GM12878 (cell line): Measurements from ENCODE around the gene BCORL1. TPM values are rescaled to one million over a fixed set of nuclear protein-coding genes. Genes with fewer than 3 reads are reported as not detected.

ENCODE experiments used
- ATF7 ChIP-seq: fragments of 450-650 bp; IDR thresholded peaks from 2 replicates; pipeline ENCODE4 v1.6.1; 2016; ENCODE audit warnings: low read depth, mild to moderate bottlenecking
- BCLAF1 ChIP-seq: fragments of 450-650 bp; IDR thresholded peaks from 2 replicates; pipeline ENCODE4 v1.6.1; 2017; ENCODE audit warnings: antibody characterized with exemption, mild to moderate bottlenecking, moderate library complexity
- CTCF ChIP-seq, 3 experiments: IDR thresholded peaks in 2 of 3; conservative IDR thresholded peaks in 1 of 3; 2 replicates each; pipeline ENCODE4 v1.5.1; 2011; ENCODE audit warnings: low read depth in 3 of 3, low read length in 3 of 3, mild to moderate bottlenecking in 3 of 3, control low read depth in 2 of 3, moderate library complexity in 2 of 3, inconsistent platforms in 1 of 3, mixed read lengths in 1 of 3; ENCODE audit not compliant: control insufficient read depth in 2 of 3, insufficient read depth in 1 of 3; ENCODE audit errors: extremely low read depth in 1 of 3
- EED ChIP-seq: sonication (generic); IDR thresholded peaks from 2 replicates; pipeline ENCODE4 v1.6.1; 2016; ENCODE audit warnings: antibody characterized with exemption, low read depth
- EGR1 ChIP-seq, 2 experiments: IDR thresholded peaks; 1 replicate in 1 of 2; 2 replicates in 1 of 2; pipeline ENCODE4 v1.6.1; 2011 to 2012; ENCODE audit warnings: low read depth in 2 of 2, low read length in 2 of 2, borderline replicate concordance in 1 of 2, mild to moderate bottlenecking in 1 of 2, moderate library complexity in 1 of 2
- NFYB ChIP-seq: IDR thresholded peaks from 2 replicates; pipeline ENCODE4 v1.6.1; 2011; ENCODE audit warnings: low read depth, mild to moderate bottlenecking, low read length, improper control_type of control experiment, moderate library complexity; ENCODE audit not compliant: insufficient read depth
- POU2F2 ChIP-seq: IDR thresholded peaks from 3 replicates; pipeline ENCODE4 v1.6.1; 2011; ENCODE audit warnings: low read depth, mild to moderate bottlenecking, low read length, borderline replicate concordance
- PRDM15 ChIP-seq: fragments of 450-650 bp; formaldehyde crosslinking; IDR thresholded peaks from 2 replicates; pipeline ENCODE4 v1.4.0; 2020; ENCODE audit warnings: mild to moderate bottlenecking, moderate library complexity
- RBBP5 ChIP-seq: fragments of 200-600 bp; sonication (generic); conservative IDR thresholded peaks from 2 replicates; pipeline ENCODE4 v1.6.1; 2016
- USF1 ChIP-seq: IDR thresholded peaks from 2 replicates; pipeline ENCODE4 v1.6.1; 2011; ENCODE audit warnings: borderline replicate concordance, low read depth, mild to moderate bottlenecking, moderate library complexity, mixed read lengths, low read length; ENCODE audit not compliant: insufficient read depth; ENCODE audit errors: extremely low read length
- YBX1 ChIP-seq: fragments of 450-650 bp; IDR thresholded peaks from 2 replicates; pipeline ENCODE4 v1.6.1; 2016; ENCODE audit warnings: antibody characterized with exemption
- YY1 ChIP-seq: IDR thresholded peaks from 2 replicates; pipeline ENCODE4 v1.6.1; 2011; ENCODE audit warnings: low read depth, mild to moderate bottlenecking, low read length
- ZNF592 ChIP-seq: fragments of 450-650 bp; IDR thresholded peaks from 2 replicates; pipeline ENCODE4 v1.6.1; 2017; ENCODE audit warnings: mild to moderate bottlenecking, moderate library complexity
- polyA plus RNA-seq, 11 experiments: library from polyadenylated mRNA; depleted of rRNA in 4 of 11; unstranded in 6 of 11; stranded (reverse) in 5 of 11; fragments of >200 nt; fragmentation: Nextera tagmentation in 4 of 11; fragmentation: Illumina TruSeq in 1 of 11; extraction: Ambion mirVana in 4 of 11; extraction: Trizol in 1 of 11; gene quantifications; 1 replicate in 1 of 11; 2 replicates in 10 of 11; pipeline versions ENCODE4 v1.2.1 to v1.2.3, GENCODE V29; 2011 to 2016; ENCODE audit warnings: inconsistent platforms in 2 of 11, missing spikeins in 2 of 11, low read depth in 1 of 11
- total RNA-seq, 4 experiments: library from RNA; depleted of rRNA in 3 of 4; stranded (reverse); fragments of >200 nt in 3 of 4; fragmentation: Illumina TruSeq in 1 of 4; extraction: Trizol in 1 of 4; gene quantifications; 2 replicates each; pipeline versions ENCODE4 v1.2.1 to v1.2.3, GENCODE V29; 2013 to 2021

BCORL1 gene
- total and polyA plus RNA-seq, 10 of the 15 experiments (the other 5 are each of a cell fraction or from before 2014, with no cell fraction given) = 0.16 to 7.2 (median 0.94) TPM

GRCh38 chrX:130085551-130086446, 103.4 kb downstream of the BCORL1 start (continued):
- TF ChIP-seq PRDM15 (CRISPR knock-in tag) = 0 out of 2 replicates have a peak, but pooled peaks have one; percentile 16
- no peak for TF ChIP-seq EGR1 (IDR thresholded peaks at IDR 0.05; ENCODE audit: borderline replicate concordance in 1 of 2, low read depth in 2 of 2, low read length in 2 of 2)
- no peak for TF ChIP-seq CTCF (IDR thresholded peaks at IDR 0.05 in 2 of 3, conservative IDR thresholded peaks at IDR 0.05 in 1 of 3; ENCODE audit: control insufficient read depth in 2 of 3, extremely low read depth in 1 of 3, insufficient read depth in 1 of 3, low read depth in 3 of 3, low read length in 3 of 3)
- peak; percentile 40; the same call in 1 of the 2 replicates for TF ChIP-seq EED
- no peak for TF ChIP-seq ATF7
- no peak for TF ChIP-seq POU2F2
- peak; percentile 40 for TF ChIP-seq USF1
- no peak for TF ChIP-seq NFYB
- peak; percentile 79 for TF ChIP-seq ZNF592
- no peak for TF ChIP-seq RBBP5
- no peak for TF ChIP-seq YBX1
- no peak for TF ChIP-seq BCLAF1
- peak; percentile 57 for TF ChIP-seq YY1
